Measurements from ENCODE around the gene MLH3.

MLH3 gene

GRCh38 chr14:75046899-75047298, 4.4 kb downstream of the MLH3 start:
- no peak for TF ChIP-seq CTCF (IDR thresholded peaks at IDR 0.05)
- no peak for DNase-seq (ENCODE audit: low spot score)
- Histone ChIP-seq H3K27ac (no peak overlapping the region), H3K4me3 (no peak overlapping the region)

GRCh38 chr14:75046275-75046674, 5.0 kb downstream of the MLH3 start:
- no peak for TF ChIP-seq CTCF (IDR thresholded peaks at IDR 0.05)
- no peak overlapping the region for H3K4me3 ChIP-seq
- no peak for DNase-seq (ENCODE audit: low spot score)
- no peak overlapping the region for H3K27ac ChIP-seq

- no peak for DNase-seq (ENCODE audit: low spot score)
- Histone ChIP-seq H3K4me3 (no peak overlapping the region), H3K27ac (no peak overlapping the region)
- no peak for TF ChIP-seq CTCF (IDR thresholded peaks at IDR 0.05)
Observed at GRCh38 chr14:75044752-75045151, 6.5 kb downstream of the MLH3 start.

- no peak overlapping the region for H3K4me3 ChIP-seq
- H3K27ac ChIP-seq, result no peak overlapping the region
- DNase-seq (ENCODE audit: low spot score), result no peak
- TF ChIP-seq CTCF (IDR thresholded peaks at IDR 0.05), result no peak
Observed at GRCh38 chr14:75044322-75044721, 6.9 kb downstream of the MLH3 start.

GRCh38 chr14:75042035-75042434, 9.2 kb downstream of the MLH3 start:
- TF ChIP-seq CTCF (IDR thresholded peaks at IDR 0.05), result no peak
- H3K27ac ChIP-seq, result no peak overlapping the region
- H3K4me3 ChIP-seq, result no peak overlapping the region
- no peak for DNase-seq (ENCODE audit: low spot score)

- H3K27ac ChIP-seq, result no peak overlapping the region
- TF ChIP-seq CTCF (IDR thresholded peaks at IDR 0.05), result no peak
- no peak overlapping the region for H3K4me3 ChIP-seq
- DNase-seq (ENCODE audit: low spot score), result no peak
Observed at GRCh38 chr14:75041613-75042012, 9.7 kb downstream of the MLH3 start.

GRCh38 chr14:75040959-75041358, 10.3 kb downstream of the MLH3 start:
- no peak for DNase-seq (ENCODE audit: low spot score)
- Histone ChIP-seq H3K27ac (no peak overlapping the region), H3K4me3 (no peak overlapping the region)
- no peak for TF ChIP-seq CTCF (IDR thresholded peaks at IDR 0.05)
